Transverse colon (tissue), 4 donors: ENCODE results near the gene NAA16.

Experiments
- POLR2A ChIP-seq: fragments of 450-650 bp; IDR thresholded peaks from one replicate; pipeline ENCODE4 v1.6.1; 2016; ENCODE audit warnings: antibody characterized with exemption, mild to moderate bottlenecking, moderate library complexity
- POLR2AphosphoS5 ChIP-seq, 3 donors: sonication (generic); formaldehyde crosslinking; IDR thresholded peaks; one replicate each; pipeline ENCODE4 v1.6.1; 2016; ENCODE audit warnings: antibody characterized with exemption in 3 of 3
- TF ChIP-seq, protein P1 (sequence below), 5 experiments: fragments of 200-600 bp in 3 of 5; fragments of 450-650 bp in 2 of 5; sonication (generic) in 3 of 5; IDR thresholded peaks; 1 replicate in 2 of 5; 2 replicates in 3 of 5; pipeline ENCODE4 v1.5.1; 2016 to 2017; ENCODE audit warnings: antibody characterized with exemption in 5 of 5, inconsistent platforms in 3 of 5, mild to moderate bottlenecking in 2 of 5, moderate library complexity in 1 of 5

DNA sequence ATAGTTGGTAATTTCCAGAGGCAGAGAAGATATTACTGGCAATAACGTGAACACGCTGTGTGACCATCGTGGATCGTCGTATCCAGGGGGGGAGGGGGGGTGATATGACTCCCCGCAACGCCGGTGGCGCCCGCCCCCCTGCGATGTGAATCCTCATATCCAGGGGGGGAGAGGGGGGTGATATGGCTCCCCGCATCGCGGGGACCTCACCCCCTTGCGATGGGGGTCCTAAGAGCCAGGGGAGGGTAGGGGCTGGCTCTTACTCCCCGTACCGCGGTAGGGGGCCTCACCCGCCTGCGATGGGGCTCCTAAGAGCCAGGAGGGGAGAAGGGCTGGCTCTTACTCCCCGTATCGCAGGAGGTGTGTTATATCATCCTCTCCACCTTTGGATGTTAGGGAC lies 115.0 kb downstream of the NAA16 start:
- TF ChIP-seq POLR2A (no peak), POLR2AphosphoS5 (IDR thresholded peaks at IDR 0.05) (no peak)
- TF ChIP-seq, protein P1, sequence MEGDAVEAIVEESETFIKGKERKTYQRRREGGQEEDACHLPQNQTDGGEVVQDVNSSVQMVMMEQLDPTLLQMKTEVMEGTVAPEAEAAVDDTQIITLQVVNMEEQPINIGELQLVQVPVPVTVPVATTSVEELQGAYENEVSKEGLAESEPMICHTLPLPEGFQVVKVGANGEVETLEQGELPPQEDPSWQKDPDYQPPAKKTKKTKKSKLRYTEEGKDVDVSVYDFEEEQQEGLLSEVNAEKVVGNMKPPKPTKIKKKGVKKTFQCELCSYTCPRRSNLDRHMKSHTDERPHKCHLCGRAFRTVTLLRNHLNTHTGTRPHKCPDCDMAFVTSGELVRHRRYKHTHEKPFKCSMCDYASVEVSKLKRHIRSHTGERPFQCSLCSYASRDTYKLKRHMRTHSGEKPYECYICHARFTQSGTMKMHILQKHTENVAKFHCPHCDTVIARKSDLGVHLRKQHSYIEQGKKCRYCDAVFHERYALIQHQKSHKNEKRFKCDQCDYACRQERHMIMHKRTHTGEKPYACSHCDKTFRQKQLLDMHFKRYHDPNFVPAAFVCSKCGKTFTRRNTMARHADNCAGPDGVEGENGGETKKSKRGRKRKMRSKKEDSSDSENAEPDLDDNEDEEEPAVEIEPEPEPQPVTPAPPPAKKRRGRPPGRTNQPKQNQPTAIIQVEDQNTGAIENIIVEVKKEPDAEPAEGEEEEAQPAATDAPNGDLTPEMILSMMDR (IDR thresholded peaks at IDR 0.05): no peak
